HG03097 (cell line): ENCODE measurements around the gene PMPCA.
"Not testable (repeated sequence)": the region's sequence is repeated elsewhere in the genome, so short reads cannot be mapped to it uniquely, and the experiment has no call there.

Experiments used
- ATAC-seq: cut with Tn5 transposase; IDR thresholded peaks from one replicate; pipeline ENCODE4 v1.9.1; 2021; ENCODE audit not compliant: unreplicated experiment, low FRiP score

Gene PMPCA

DNA sequence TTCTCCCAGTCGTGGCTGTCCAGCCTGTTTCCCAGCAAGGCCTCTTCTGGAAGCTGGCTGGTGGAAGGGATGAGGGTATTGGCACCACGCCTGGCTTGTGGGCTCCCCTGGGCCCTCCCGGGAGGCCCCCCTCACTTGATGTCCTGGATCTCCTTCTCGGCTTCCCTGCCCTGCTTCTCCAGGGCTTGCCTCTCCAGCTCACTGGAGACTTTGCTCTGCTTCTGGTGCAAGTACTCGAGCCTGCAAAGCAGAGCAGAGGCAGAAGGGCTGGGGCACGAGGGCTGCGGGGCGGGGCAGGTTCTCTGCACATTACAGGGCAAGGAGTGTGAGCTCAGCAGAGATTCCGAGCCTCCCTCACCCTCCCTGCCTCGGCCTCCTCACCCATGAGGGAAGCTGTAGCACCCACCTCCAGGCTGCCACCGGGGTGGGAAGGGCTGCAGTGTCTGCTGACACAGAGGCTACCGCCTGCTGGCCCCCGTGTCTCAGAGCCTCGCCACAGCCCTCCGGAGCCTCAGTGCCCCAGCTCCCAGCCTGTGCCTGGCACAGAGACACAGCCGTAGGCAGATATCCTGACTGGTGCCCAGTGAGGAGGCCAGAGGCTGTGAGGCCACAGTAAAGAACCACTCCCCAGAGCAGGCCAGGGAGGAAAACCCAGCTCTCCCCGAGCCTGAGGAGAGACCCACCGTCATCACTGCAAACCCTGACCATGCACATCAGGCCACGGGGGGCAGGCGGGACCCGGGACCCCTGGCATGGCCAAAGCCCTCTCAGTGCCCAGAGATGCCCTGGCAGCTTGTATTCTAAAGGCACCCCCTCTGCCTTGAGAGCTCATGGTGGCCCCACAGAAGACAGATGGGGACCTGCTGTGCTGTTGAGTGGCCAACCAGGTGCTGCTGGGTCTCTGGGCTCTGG is 17.7 kb upstream of the PMPCA start:
- no peak for ATAC-seq

DNA sequence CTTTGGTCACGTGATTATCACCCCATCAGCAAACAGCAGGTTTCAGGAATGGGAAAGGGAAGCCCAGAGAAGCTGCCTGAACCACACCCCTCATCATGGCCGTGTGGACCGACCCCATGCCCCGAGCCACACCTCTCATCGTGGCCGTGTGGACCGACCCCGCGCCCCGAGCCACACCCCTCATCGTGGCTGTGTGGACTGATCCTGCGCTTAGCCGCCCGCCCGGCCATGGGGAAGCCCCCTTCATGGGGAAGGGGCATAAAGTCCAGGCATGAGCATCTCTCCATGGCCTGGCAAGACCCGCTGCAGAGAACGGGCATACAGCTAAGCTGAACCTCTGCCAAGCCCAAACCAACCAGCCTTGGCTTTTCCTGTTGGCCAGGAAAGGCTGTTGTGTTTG is 16.9 kb upstream of the PMPCA start:
- no peak for ATAC-seq

DNA sequence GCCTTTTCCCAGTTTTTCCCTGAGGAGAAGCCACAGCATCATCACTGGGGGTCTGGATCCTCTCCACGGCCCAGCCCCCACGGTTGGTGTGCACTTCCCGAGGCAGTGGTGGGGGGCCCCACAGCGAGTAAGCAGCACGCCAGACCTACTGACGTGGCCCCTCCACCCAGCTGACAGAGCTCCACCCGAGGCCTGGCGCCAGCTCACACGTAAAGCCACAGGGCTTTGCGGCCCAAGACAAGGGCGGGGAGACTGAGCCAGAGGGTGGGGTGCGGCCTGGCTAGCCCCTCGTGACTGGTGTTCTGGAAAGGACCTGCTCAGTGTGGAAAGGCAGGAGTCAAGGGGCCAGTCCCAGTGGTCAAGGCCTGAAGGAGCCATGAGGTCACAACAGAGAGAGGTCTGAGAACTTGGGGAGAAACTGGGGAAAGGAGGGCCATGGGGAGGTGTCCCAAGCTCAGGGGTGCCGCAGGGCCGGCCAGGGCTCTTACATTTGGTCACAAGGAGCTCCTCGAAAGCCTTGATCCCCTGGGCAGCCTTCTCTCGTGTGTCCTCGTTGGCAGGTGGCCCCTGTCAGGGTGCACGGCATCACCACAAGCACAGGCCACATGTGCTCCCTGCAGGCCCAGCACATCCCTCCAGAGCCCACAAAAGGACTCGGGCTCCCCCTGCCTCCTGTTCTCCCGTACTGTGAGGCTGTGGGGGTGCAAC is 16.0 kb upstream of the PMPCA start:
- no peak for ATAC-seq

DNA sequence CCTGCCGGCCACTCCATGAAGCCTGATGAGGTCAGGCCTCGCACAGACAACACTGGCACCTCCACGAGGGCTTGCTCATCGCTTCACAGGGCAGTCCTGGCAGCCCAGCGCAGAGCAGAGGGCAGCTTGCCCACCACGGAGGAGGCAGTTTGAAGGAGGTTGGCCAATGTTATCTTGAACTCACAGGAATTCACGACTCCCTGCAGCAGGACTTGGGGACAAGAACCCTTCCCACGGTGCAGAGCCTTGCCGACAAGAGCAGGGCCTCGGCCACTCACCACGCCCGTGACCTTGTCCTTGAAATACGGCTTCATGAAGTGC is 15.5 kb upstream of the PMPCA start:
- no peak for ATAC-seq

DNA sequence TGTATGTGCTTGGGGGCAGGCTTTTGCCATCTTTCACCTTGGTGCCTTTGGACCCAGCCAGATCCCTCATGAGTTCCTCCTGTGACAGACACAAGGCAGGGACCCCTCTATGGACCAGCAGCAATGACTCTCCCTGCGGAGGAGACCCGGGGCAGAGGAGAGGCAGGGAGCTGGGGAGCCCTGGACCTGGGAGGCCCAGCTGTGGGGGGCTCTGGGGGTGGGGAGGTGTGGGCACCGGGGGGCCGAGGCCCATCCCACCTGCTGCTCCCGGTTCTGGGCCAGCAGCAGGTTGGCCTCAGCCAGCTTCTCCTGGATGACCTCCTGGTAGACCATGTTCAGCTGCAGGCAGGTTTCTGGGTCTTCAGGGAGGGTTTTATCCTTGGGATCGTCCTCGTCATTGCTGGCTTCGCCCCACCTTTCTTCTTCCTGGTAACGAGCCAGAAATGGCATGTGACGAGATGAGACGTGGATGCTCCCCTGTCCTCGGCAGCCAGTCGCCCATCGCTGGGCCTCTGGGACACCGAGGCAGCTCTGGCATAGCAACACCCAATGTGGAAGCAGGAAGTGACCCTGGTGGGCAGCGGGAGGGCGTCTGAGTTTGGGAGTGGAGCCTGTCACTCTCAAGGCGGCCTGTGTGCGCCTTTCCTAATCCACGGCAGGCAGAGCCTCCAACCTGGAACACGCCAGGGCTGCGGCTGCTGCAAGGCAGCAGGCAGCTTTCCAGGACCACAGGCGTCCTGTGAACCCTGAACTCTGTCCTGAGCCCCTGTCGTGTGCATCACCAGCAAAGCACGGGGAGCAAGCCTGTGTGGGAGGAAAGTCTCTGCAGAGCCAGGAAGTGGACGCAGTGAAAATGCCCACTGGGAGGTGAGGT is 14.9 kb upstream of the PMPCA start:
- ATAC-seq: no peak

DNA sequence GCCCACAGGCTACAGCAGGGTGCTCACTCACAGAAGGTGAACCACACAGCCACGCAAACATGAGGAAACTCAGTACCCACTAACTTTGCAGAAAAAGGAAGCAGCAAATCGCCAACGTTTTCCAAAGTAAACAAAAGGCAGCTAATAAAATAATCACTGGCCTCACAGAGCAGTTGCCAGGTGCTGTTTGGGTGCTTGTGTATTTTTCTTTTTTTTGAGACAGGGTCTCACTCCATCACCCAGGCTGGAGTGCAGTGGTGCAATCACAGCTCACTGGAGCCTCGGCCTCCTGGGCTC is 14.3 kb upstream of the PMPCA start:
- no peak for ATAC-seq

DNA sequence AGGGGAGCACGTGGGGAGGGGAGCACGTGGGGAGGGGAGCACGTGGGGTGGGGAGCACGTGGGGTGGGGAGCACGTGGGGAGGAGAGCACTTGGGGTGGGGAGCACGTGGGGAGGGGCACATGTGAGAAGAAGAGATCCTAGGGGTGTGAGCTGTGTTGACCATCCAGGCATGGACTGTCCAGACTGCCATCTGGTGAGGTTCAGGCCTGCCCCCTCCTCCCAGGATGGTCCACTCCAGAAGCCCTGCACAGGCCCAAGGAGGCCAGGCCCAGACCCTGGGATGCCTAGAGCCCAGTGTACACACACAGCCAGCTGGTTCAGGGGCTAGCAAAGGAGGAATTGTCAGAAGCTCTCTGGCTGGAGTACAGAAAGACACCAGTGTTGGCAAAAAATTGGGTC is 12.8 kb upstream of the PMPCA start:
- ATAC-seq: no peak

DNA sequence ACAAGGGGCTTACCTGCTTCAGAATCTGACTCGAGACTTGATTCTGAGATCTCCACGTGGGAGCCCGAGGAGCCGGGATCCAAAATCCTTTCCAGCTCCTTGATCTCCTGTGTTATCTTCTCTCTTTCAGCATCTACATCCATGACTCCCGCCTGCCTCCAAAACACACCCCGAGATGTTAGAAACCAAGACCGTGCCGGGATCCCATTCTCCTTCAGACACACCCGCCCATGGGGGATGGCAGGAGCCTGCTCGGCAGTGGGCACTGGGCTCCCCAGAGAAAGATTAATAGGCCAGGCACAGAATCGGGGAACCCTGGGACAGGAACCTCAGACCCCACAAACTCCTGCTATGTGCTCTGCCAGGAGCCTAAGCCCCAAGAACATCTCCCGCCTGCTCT is 12.2 kb upstream of the PMPCA start:
- no peak for ATAC-seq

DNA sequence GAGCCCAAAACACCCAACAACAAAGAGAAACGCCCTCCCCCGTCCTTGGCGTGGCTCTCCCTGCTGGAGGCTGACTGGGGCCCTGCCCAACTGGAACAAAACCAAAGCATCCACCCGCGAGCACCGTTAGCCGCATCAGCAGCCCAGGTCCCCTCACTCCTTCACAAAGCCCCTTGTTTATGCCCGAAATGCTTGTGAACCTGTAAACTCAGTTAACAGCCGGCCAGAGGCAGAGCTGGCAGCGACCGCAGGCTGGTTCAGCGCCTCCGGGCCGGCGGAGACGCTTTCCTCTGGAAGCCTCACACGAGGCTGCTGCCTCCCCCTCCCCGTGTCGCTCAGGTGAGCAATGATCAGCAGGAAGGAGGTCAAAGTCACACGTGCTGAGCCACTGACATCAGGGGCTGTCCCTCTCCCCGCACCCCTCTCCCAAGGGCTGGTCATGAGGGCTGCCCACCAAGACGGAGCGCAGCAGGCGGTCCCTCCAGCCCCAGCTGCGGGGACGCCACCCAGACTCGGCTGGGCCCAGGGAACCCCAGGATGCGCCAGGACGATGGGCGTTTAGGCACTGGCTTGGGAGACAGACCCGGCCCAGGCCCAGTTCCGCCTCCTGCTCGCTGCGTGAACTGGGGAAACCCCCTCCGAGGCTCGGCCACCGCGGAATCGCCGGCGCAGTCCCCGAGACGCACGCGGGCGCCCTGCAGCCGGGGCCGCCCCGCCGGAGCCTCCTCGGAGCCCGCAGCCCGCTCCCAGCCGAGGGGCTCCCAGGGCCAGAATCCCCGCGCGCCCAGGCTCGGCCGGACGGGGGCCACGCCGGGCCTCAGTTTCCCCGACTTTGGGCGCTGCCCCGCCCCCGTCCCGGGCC is 11.1 kb upstream of the PMPCA start:
- ATAC-seq: no peak

DNA sequence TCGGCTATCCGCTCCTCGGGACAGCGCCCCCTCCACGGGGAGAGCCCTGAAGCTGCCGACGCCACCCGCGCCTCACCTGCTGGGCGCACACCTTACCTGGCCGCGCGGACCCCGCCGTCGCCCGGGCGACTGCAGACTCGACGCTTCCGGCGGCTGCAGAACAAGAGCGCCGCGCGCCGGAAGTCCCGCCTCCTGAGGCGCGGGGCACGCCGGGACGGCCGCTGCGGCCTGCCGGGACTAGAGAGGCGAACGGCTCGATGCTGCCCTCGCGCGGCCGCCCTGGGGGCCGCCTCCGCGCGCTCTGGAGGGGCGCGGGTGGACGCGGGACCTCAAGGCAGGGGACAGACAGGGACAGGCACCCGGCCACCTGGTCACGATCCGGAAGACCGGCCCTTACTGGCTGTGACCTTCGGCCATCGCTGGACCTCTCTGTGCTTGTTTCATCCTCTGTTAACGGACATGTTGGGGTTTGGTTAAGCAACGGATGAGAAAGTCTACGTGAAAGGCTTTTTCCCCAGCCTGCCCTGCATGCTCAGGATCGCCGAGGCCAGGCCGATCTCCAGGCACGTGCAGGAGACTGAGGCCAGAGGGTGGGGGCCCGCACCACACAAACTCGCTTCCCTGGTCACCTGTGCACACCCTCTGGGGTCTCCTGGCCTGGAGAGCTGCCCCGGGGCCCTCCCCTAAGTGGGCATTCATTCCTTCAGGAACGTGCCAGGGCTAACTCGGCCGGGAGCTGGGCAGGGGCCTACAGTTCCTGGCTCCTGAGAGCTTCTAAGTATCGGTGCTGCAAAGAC is 10.2 kb upstream of the PMPCA start, which contains the start of gene SNAPC4:
SNAPC4 (minus strand) TSS at position 133 of the 797 bp plus-strand sequence. CDS start 1,742 bp downstream, outside the sequence.
- peak; percentile 68 for ATAC-seq

DNA sequence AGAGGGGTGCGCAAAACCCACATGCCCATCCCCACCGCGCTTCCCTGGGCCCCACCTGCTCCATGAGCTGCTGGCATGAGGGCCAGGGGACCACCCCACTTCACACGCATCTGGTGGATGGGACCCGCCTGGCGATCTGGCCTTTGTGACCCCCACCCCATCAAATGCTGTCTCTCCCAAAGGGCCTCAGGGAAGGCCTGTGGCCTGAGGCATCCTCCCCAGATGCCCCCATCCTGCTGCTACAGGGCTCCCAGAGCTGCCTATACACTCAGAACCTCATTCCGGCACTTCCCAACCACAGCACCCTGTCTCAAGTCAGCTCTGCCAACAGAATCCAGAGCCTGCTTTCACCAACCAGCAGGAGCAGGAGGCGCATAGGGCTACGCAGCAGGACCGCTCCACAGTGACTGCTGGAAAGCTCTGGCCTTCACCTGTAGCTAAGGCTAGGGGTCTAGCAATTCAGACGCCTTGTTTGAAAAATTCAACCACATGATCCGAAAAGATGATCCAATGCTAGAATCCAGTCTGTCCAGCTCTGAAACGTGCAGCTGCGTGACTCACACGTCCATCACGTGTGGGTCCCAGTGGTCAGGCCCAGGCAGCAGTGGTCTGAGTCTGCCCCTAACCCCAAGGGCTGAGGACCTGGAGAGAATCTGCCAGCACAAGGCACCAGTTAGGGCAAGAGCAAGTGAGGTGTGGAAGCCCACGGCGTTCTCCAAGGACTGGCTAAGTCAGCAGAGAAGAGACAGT is 9.1 kb upstream of the PMPCA start:
- no peak for ATAC-seq

DNA sequence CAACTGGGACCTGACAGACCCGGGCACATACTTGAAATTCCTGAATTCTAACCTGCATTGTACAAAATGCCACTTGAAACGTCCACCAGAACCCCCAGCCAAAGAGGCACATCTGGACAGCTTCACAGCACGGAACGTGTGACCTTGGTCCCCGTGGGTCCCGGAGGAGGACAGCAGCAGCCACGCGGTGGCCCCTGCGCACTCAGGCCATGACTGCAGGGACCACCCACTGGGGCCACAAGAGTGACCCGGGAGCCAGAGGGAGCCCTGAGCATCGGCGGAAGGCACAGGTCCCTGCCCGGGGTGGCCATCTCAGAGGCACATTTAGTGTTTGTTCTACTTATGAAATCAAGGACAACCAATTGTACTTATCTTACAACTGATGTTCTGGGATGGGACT is 8.4 kb upstream of the PMPCA start:
- no peak for ATAC-seq

DNA sequence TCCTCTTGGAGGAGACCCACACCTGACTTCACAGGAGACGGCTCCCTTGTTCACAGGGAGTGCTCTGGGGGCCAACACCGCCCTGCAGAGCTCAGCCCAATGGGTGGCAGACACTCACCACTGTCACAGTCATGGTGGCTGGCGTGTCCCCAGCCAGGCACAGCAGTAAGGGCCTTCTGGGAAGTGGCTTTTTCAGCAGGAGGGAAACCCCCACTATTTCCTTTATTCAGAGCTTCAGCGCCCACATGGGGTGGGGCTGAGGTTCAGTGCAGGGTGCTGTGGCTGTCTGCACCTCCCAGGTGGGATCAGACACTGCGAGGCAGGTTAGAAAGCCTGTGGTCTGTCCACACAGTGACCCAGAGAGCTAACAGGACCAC is 6.9 kb upstream of the PMPCA start:
- no peak for ATAC-seq

DNA sequence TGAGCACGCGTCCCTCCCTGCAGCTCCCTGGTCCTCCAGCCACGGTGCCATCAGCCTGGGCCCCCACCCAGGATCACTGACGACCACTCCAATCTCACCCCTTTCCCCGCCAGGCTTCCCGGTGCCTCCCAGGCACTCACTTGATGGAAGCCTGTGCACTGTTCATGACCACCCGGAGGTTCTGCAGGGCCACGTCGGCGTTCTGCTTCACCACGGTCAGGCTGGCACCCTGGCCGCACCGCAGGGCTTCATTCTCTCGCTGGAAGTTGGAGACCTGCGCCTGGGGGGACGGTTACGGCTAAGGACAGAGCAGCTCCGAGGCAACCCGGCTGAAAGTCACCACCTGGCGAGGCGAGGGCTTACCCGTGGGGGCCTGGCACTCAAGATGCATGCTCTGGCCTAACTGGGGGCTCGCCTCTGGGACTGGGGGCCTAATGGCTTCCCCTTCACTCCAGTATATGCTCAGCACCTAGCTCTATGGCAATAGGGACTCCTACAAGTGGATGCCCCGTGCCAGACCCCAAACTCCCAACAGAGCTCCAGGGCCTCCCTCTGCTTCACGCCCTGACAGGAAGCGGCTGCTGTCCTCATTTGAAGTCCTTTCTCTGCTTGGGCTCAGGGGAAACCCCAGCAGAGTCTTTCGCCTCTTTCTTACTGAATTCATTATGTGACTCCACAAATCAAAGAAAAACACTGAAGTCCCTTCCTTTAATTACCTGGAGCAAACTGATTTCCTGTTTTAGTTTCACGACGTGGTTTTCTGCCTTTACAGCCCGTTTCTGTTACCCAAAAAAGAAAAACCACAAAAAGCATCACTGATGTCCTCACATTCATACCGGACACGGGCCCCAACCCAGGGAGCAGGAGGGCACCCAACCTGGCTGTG is 6.3 kb upstream of the PMPCA start:
- ATAC-seq: no peak

DNA sequence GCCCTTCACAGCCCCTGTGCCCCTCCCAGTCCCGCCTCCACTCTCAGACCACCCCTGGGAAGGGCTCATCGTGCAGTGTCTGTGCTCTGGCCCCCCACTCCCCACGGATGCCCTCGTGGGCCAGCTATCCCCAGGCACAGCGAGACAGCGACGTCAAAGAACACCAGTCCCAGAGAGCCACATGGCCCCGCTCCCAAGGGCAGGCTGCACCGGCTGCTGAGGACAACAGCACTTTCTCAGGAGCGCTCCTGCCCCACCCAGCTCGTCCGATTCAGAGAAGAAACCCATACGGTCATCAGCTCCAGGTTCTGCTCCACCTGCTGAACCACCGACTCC is 5.7 kb upstream of the PMPCA start:
- no peak for ATAC-seq

DNA sequence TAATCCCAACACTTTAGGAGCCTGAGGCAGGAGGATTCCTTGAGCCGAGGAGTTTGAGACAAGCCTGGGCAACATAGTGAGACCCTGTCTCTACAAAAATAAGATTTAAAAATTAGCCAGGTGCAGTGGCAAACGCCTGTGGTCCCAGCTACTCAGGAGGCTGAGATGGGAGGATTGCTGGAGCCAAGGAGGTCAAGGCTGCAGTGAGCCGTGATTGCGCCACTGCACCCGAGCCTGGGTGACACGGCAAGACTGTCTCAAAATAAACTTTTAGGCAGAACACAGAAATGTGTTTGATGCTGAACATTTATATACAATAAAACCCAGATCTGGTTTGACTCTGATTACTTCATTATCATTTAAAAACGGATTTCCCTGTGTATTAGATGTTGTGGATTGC is 5.0 kb upstream of the PMPCA start:
- no peak for ATAC-seq

DNA sequence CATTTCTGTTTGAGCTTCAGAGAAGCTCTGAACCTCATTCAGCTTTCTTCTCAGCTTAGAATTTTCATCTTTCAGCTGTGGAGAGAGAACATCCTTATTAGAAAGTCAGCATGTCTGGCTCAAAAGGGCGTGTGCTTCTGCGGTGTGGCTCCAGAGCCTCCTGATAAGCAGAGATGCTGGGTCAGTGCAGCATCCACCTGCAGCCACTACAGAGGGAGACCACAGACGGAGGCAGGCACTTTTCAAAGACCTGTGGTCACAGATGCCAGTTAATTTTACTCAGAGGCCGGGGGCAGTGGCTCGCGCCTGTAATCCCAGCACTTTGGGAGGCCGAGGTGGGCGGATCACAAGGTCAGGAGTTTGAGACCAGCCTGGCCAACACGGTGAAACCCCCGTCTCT is 4.6 kb upstream of the PMPCA start:
- not testable (repeated sequence) for ATAC-seq

DNA sequence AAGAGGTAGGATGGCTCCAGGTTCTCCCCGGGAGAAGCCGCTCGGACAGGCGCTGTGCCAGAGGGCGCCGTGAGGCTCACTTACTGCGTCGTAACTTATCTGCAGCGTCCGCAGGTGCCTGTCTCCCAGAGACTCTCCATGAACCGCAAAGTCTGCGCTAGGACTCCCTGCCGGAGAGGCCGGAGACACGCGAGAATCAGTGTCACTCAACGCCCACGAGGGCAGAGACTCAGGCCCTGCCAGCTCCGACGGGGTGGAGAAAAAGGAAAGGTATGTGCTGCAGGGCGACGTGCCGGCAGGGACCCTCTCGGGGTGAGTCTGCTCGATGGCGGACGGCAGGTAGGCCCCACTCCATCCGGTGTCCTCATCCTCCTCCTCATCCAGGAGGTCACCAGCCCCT is 3.4 kb upstream of the PMPCA start:
- not testable (repeated sequence) for ATAC-seq
